Activated T-cell treated with anti-CD3 and anti-CD28 coated beads, Interleukin-2, amount 50 U/mL, for 1 hour (primary cell): Measurements from ENCODE around the gene FBLIM1.
A peak's percentile ranks its signal among the peaks of the same experiment; 100 is the strongest.
"Not testable (repeated sequence)": the region's sequence is repeated elsewhere in the genome, so short reads cannot be mapped to it uniquely, and the experiment has no call there.

ENCODE experiments used
- DNase-seq: peaks from one replicate; pipeline ENCODE4 v3.0.0-alpha.2; 2020

The FBLIM1 gene

GRCh38 chr1:15770313-15770962 lies 11.8 kb downstream of the FBLIM1 start:
- DNase-seq, result no peak

- no peak for DNase-seq
These were observed 13.4 kb downstream of the FBLIM1 start for GRCh38 chr1:15771836-15772515.

- DNase-seq, result no peak
These were observed 17.1 kb downstream of the FBLIM1 start for GRCh38 chr1:15775706-15776105.

- DNase-seq, result no peak
These were observed 19.5 kb downstream of the FBLIM1 start for GRCh38 chr1:15777909-15778707.

- DNase-seq, result no peak
These were observed 27.1 kb downstream of the FBLIM1 start for GRCh38 chr1:15785683-15786082.

GRCh38 chr1:15786581-15786980 lies 28.0 kb downstream of the FBLIM1 start:
- DNase-seq, result no peak

GRCh38 chr1:15788624-15789301 lies 30.2 kb downstream of the FBLIM1 start:
- DNase-seq, result no peak

GRCh38 chr1:15796086-15796462 lies 37.5 kb downstream of the FBLIM1 start:
- no peak for DNase-seq

GRCh38 chr1:15797614-15798390 lies 39.2 kb downstream of the FBLIM1 start:
- no peak for DNase-seq

- no peak for DNase-seq
These were observed 40.6 kb downstream of the FBLIM1 start for GRCh38 chr1:15799004-15799867.

- DNase-seq, result no peak
These were observed 41.6 kb downstream of the FBLIM1 start for GRCh38 chr1:15799928-15800835.

- DNase-seq, result no peak
These were observed 43.8 kb downstream of the FBLIM1 start for GRCh38 chr1:15802234-15802965.

- peak; percentile 23 for DNase-seq
These were observed 44.8 kb downstream of the FBLIM1 start for GRCh38 chr1:15803380-15803779.

- DNase-seq, result no peak
These were observed 45.5 kb downstream of the FBLIM1 start for GRCh38 chr1:15804060-15804459.

GRCh38 chr1:15807121-15807520 lies 48.5 kb downstream of the FBLIM1 start:
- no peak for DNase-seq

GRCh38 chr1:15807549-15807948 lies 49.0 kb downstream of the FBLIM1 start, which contains the start of gene UQCRHL:
UQCRHL (minus strand) TSS chr1:15807649; CDS start chr1:15807649, 0 bp downstream.
- DNase-seq, result not testable (repeated sequence)

GRCh38 chr1:15808955-15809354 lies 50.4 kb downstream of the FBLIM1 start:
- no peak for DNase-seq

GRCh38 chr1:15810073-15810472 lies 51.5 kb downstream of the FBLIM1 start:
- DNase-seq, result no peak

- no peak for DNase-seq
These were observed 58.1 kb downstream of the FBLIM1 start for GRCh38 chr1:15816674-15817073.

GRCh38 chr1:15820478-15820877 lies 61.9 kb downstream of the FBLIM1 start:
- DNase-seq, result no peak
